Parathyroid adenoma (tissue), 2 donors: ENCODE measurements around the gene DNMT3A.

ENCODE experiments used
- H2AFZ ChIP-seq: fragments of 300-600 bp; sonication (generic); one replicate; pipeline ENCODE4 v1.7.0; 2017; ENCODE audit warnings: antibody characterized with exemption, mild to moderate bottlenecking
- H3K27ac ChIP-seq: fragments of 300-600 bp; sonication (generic); one replicate; pipeline ENCODE4 v1.7.0; 2017
- H3K27me3 ChIP-seq: fragments of 300-600 bp; sonication (generic); one replicate; pipeline ENCODE4 v1.7.0; 2017; ENCODE audit warnings: low read length; ENCODE audit not compliant: control insufficient read depth, insufficient read depth
- H3K36me3 ChIP-seq: fragments of 300-600 bp; sonication (generic); one replicate; pipeline ENCODE4 v1.7.0; 2017; ENCODE audit warnings: low read length; ENCODE audit not compliant: control insufficient read depth, insufficient read depth
- H3K4me1 ChIP-seq: fragments of 300-600 bp; sonication (generic); one replicate; pipeline ENCODE4 v1.7.0; 2017; ENCODE audit warnings: control low read depth
- H3K4me2 ChIP-seq: fragments of 300-600 bp; sonication (generic); one replicate; pipeline ENCODE4 v1.7.0; 2017; ENCODE audit warnings: low read length
- H3K4me3 ChIP-seq: fragments of 300-600 bp; sonication (generic); one replicate; pipeline ENCODE4 v1.7.0; 2017; ENCODE audit warnings: low read depth, low read length
- H3K79me2 ChIP-seq: fragments of 300-600 bp; sonication (generic); one replicate; pipeline ENCODE4 v1.7.0; 2017; ENCODE audit warnings: control low read depth
- H3K9ac ChIP-seq: fragments of 300-600 bp; sonication (generic); one replicate; pipeline ENCODE4 v1.7.0; 2017; ENCODE audit warnings: mild to moderate bottlenecking
- H3K9me3 ChIP-seq: fragments of 300-600 bp; sonication (generic); one replicate; pipeline ENCODE4 v1.7.0; 2017; ENCODE audit warnings: low read length; ENCODE audit not compliant: control insufficient read depth
- CTCF ChIP-seq: fragments of 300-600 bp; sonication (generic); IDR thresholded peaks from one replicate; pipeline ENCODE4 v1.7.0; 2017; ENCODE audit warnings: antibody characterized with exemption, mild to moderate bottlenecking
- donor health status: primary hyperparathyroidism.

DNMT3A gene

GRCh38 chr2:25295621-25296020 lies 46.1 kb downstream of the DNMT3A start:
- TF ChIP-seq CTCF, result no peak
- Histone ChIP-seq H3K4me2 (no peak overlapping the region), H2AFZ (no peak overlapping the region), H3K27me3 (no peaks in the 10 kb centered on the region), H3K9me3 (no peaks in the 10 kb centered on the region), H3K4me3 (no peak overlapping the region), H3K79me2 (no peaks in the 10 kb centered on the region), H3K4me1 (no peaks in the 10 kb centered on the region), H3K9ac (no peak overlapping the region), H3K27ac (no peak overlapping the region), H3K36me3 (no peaks in the 10 kb centered on the region)

- H3K9me3 ChIP-seq, result no peaks in the 10 kb centered on the region
- H3K4me2 ChIP-seq, result no peak overlapping the region
- H3K9ac ChIP-seq, result no peak overlapping the region
- H3K4me3 ChIP-seq, result no peak overlapping the region
- H3K4me1 ChIP-seq, result no peaks in the 10 kb centered on the region
- peak overlapping the region; percentile 31 for H3K27ac ChIP-seq
- H3K79me2 ChIP-seq, result no peaks in the 10 kb centered on the region
- no peak overlapping the region for H2AFZ ChIP-seq
- no peaks in the 10 kb centered on the region for H3K27me3 ChIP-seq
- no peak for TF ChIP-seq CTCF
- no peaks in the 10 kb centered on the region for H3K36me3 ChIP-seq
Observed at GRCh38 chr2:25294573-25295462, 46.9 kb downstream of the DNMT3A start.

- H3K4me1 ChIP-seq, result no peaks in the 10 kb centered on the region
- no peak for TF ChIP-seq CTCF
- no peaks in the 10 kb centered on the region for H3K79me2 ChIP-seq
- no peak overlapping the region for H3K9ac ChIP-seq
- no peak overlapping the region for H3K4me2 ChIP-seq
- no peaks in the 10 kb centered on the region for H3K9me3 ChIP-seq
- no peak overlapping the region for H2AFZ ChIP-seq
- H3K36me3 ChIP-seq, result no peaks in the 10 kb centered on the region
- no peak overlapping the region for H3K27ac ChIP-seq
- no peak overlapping the region for H3K4me3 ChIP-seq
- no peaks in the 10 kb centered on the region for H3K27me3 ChIP-seq
Observed at GRCh38 chr2:25293958-25294562, 47.7 kb downstream of the DNMT3A start.

- TF ChIP-seq CTCF, result no peak
- Histone ChIP-seq H3K4me1 (no peaks in the 10 kb centered on the region), H3K9me3 (no peaks in the 10 kb centered on the region), H3K4me2 (no peak overlapping the region), H3K27me3 (no peaks in the 10 kb centered on the region), H3K27ac (no peak overlapping the region), H3K79me2 (no peaks in the 10 kb centered on the region), H3K9ac (no peak overlapping the region), H3K4me3 (no peak overlapping the region), H2AFZ (no peak overlapping the region), H3K36me3 (no peaks in the 10 kb centered on the region)
Observed at GRCh38 chr2:25293145-25293544, 48.6 kb downstream of the DNMT3A start.
